ENCODE results near the gene PUM1.

The PUM1 gene

DNA sequence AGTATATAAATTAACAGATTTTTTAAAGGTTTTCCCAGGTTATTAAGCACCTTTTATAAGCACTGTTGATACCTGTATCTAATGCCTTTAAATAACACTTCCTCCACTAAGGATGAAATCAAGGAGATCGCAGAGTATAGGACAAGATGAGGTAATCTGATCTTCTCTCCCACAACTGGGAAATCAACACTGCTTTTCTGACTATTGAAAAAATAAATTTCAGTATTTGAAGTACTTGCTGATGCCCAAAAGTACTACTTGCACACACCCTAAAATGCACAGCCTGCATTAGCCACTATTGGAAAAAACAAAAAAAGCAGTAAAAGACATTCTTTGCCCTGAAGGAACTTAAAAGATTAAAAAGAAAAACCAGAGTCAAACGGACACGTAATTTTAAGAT lies 48.6 kb downstream of the PUM1 start:
- Histone ChIP-seq H3K27ac (ENCODE audit: low read depth, low read length) (no peak overlapping the region), H3K4me1 (ENCODE audit: control insufficient read depth, insufficient read depth, low read length) (peaks cover 11% of the 10 kb centered on the region), H3K9ac (ENCODE audit: low read length) (no peak overlapping the region), H3K27me3 (ENCODE audit: control insufficient read depth, insufficient read depth, low read length) (no peaks in the 10 kb centered on the region), H3K36me3 (ENCODE audit: control insufficient read depth, insufficient read depth, low read length) (no peaks in the 10 kb centered on the region), H3K4me3 (ENCODE audit: low read length) (no peak overlapping the region)

- Histone ChIP-seq H3K4me1 (ENCODE audit: control insufficient read depth, insufficient read depth, low read length) (peaks cover 12% of the 10 kb centered on the region), H3K9ac (ENCODE audit: low read length) (no peak overlapping the region), H3K4me3 (ENCODE audit: low read length) (no peak overlapping the region), H3K27ac (ENCODE audit: low read depth, low read length) (no peak overlapping the region), H3K27me3 (ENCODE audit: control insufficient read depth, insufficient read depth, low read length) (no peaks in the 10 kb centered on the region), H3K36me3 (ENCODE audit: control insufficient read depth, insufficient read depth, low read length) (no peaks in the 10 kb centered on the region)
Observed at GRCh38 chr1:31013187-31013864, 52.2 kb downstream of the PUM1 start.

DNA sequence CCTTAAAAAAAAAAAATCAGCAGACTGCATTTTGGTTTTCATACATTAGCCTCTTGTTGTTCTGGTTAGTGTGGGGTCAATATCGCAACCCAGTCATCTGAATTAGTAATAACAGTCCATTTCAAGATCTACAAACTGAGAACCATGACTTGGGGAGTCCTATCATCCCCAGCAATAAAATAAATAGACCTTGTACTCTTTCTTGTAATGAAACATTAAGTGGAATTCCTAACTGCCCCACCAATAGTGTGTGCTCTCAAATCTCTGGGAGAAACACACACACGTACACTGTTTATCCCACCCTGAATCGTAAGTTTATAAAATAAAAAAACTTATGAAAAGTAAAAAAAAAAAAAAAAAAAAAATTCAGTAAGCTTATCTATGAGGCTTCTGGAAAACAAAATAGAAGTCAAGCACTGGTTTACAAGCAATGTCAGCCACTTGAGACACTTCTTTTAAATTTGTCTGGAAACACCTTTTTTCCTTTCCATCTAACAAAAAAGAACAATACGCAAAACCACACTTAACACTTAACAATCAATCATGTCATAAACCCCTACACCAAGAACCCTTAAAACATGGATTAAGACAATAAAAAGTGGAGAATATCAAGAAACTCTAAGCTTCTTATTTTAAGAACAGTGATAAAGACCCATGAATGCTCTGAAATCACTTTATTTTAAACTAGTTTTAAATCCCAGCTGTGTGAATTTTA lies 53.1 kb downstream of the PUM1 start:
- H3K4me3 ChIP-seq (ENCODE audit: low read length), result no peak overlapping the region
- H3K27ac ChIP-seq (ENCODE audit: low read depth, low read length), result no peak overlapping the region
- no peaks in the 10 kb centered on the region for H3K27me3 ChIP-seq (ENCODE audit: control insufficient read depth, insufficient read depth, low read length)
- H3K9ac ChIP-seq (ENCODE audit: low read length), result no peak overlapping the region
- H3K4me1 ChIP-seq (ENCODE audit: control insufficient read depth, insufficient read depth, low read length), result peaks cover 12% of the 10 kb centered on the region
- no peaks in the 10 kb centered on the region for H3K36me3 ChIP-seq (ENCODE audit: control insufficient read depth, insufficient read depth, low read length)

DNA sequence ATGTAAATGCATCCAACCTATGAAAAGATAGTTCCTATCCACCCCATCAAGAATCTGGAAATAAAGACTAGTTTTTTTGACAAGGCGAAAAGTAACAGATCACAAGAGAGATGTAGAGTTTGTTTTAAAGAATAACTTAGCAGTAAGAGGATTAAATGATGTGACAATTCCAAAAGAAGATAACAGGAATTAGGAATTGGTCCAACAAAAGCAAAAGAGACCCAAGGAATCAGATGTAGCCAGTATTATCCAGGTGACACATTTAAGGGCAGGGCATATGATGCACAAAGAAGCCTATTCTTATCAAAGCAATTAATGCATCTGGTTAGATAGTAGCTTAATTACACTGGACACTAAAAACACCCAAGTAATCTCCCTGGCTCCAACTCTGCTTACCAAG lies 53.8 kb downstream of the PUM1 start:
- H3K36me3 ChIP-seq (ENCODE audit: control insufficient read depth, insufficient read depth, low read length), result peaks cover 2% of the 10 kb centered on the region
- no peak overlapping the region for H3K9ac ChIP-seq (ENCODE audit: low read length)
- no peak overlapping the region for H3K27ac ChIP-seq (ENCODE audit: low read depth, low read length)
- H3K27me3 ChIP-seq (ENCODE audit: control insufficient read depth, insufficient read depth, low read length), result no peaks in the 10 kb centered on the region
- H3K4me3 ChIP-seq (ENCODE audit: low read length), result no peak overlapping the region
- H3K4me1 ChIP-seq (ENCODE audit: control insufficient read depth, insufficient read depth, low read length), result peaks cover 16% of the 10 kb centered on the region

GRCh38 chr1:31010086-31010989 lies 55.2 kb downstream of the PUM1 start:
- Histone ChIP-seq H3K4me1 (ENCODE audit: control insufficient read depth, insufficient read depth, low read length) (peaks cover 16% of the 10 kb centered on the region), H3K4me3 (ENCODE audit: low read length) (no peak overlapping the region), H3K36me3 (ENCODE audit: control insufficient read depth, insufficient read depth, low read length) (peaks cover 11% of the 10 kb centered on the region), H3K27me3 (ENCODE audit: control insufficient read depth, insufficient read depth, low read length) (no peaks in the 10 kb centered on the region), H3K27ac (ENCODE audit: low read depth, low read length) (no peak overlapping the region), H3K9ac (ENCODE audit: low read length) (no peak overlapping the region)

DNA sequence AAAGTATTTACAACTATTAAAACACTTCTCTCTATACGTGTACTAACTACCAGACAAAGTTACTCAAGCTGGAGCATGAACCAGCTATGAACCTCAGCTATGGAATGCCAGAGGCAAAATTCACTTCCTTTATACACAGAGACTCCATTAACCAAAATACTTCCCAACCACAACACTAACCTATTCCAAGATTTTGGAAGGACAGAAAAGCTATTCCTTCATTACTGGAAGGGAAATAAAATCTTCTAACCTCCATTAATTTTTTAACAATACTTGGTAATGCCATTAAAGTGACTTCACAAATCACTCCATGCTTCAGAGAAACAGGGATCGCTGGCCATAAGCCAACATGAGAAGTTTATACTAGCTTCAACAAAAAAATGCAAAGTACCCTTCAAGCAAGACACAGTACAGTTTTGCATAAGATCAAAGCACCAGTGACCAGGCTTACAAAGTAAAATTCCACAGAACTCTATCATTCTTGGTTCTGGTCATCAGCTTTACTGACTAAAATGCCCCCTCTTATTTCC lies 58.0 kb downstream of the PUM1 start:
- H3K27ac ChIP-seq (ENCODE audit: low read depth, low read length), result no peak overlapping the region
- H3K36me3 ChIP-seq (ENCODE audit: control insufficient read depth, insufficient read depth, low read length), result peaks cover 14% of the 10 kb centered on the region
- H3K27me3 ChIP-seq (ENCODE audit: control insufficient read depth, insufficient read depth, low read length), result no peaks in the 10 kb centered on the region
- no peak overlapping the region for H3K9ac ChIP-seq (ENCODE audit: low read length)
- H3K4me3 ChIP-seq (ENCODE audit: low read length), result no peak overlapping the region
- peaks cover 11% of the 10 kb centered on the region for H3K4me1 ChIP-seq (ENCODE audit: control insufficient read depth, insufficient read depth, low read length)

DNA sequence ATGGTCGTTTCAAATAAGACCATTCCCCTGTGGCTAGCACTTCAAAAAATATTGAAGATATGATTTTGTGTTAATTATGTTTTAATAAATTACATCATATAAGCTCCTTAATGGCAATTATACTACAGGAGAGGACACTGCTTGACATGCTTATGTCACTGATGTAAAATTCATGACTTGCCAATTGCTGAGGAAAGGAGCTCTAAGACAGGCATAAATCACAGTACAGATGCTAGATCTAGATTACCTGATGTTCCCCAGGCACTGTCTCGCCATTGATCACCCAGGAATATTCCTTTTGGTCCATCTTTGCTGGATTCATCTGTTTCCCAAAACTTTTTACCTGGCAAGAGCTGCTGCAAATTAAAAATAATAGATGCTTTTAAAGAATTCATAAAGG lies 58.8 kb downstream of the PUM1 start:
- H3K9ac ChIP-seq (ENCODE audit: low read length), result no peak overlapping the region
- no peak overlapping the region for H3K4me3 ChIP-seq (ENCODE audit: low read length)
- no peak overlapping the region for H3K27ac ChIP-seq (ENCODE audit: low read depth, low read length)
- H3K4me1 ChIP-seq (ENCODE audit: control insufficient read depth, insufficient read depth, low read length), result peaks cover 7% of the 10 kb centered on the region
- no peaks in the 10 kb centered on the region for H3K27me3 ChIP-seq (ENCODE audit: control insufficient read depth, insufficient read depth, low read length)
- peaks cover 14% of the 10 kb centered on the region for H3K36me3 ChIP-seq (ENCODE audit: control insufficient read depth, insufficient read depth, low read length)

DNA sequence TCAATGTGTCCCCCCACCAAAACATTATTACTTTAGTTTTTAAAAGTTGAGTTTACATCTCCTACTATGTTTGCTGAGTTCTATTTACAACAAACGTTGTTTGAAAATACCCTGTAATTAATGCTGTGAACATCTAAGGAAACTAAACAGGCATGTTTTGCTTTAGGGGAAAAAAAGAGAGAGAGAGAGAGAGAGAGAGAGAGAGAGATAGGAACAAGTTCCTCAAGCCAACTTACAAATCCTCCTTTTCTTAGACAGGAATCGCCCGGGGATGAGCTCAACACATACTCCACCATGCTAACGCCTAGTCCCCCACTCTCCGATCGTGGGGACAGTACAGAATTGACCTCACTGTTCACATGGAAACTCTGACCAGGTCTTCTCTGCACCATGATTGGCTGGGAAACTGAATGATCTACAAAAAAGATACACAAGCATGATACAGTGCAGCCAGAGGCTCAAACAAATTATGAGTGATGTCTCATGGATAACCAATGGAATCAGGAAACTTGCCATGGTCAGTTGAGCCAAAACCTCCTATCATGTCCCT lies 59.8 kb downstream of the PUM1 start:
- H3K27ac ChIP-seq (ENCODE audit: low read depth, low read length), result no peak overlapping the region
- H3K9ac ChIP-seq (ENCODE audit: low read length), result no peak overlapping the region
- no peaks in the 10 kb centered on the region for H3K27me3 ChIP-seq (ENCODE audit: control insufficient read depth, insufficient read depth, low read length)
- H3K36me3 ChIP-seq (ENCODE audit: control insufficient read depth, insufficient read depth, low read length), result peaks cover 14% of the 10 kb centered on the region
- H3K4me3 ChIP-seq (ENCODE audit: low read length), result no peak overlapping the region
- peaks cover 4% of the 10 kb centered on the region for H3K4me1 ChIP-seq (ENCODE audit: control insufficient read depth, insufficient read depth, low read length)

DNA sequence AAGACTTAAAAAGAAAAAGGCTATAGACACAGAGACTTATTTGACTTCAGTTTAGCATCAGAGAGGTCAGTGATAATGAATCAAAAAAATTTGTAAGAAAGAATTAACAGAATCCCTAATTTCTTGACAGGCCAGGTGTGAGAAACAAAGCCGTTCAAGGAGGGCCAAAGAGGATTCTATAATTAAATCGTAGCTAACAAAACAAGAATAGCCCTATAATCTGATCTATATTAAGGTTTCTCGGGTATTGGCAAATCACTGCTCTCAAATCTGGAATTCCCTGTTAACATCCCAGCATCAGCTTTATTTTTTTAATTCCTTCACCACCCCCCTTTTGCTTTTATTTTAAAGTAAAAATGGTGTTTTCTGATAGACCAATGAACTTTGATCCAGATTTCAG lies 60.3 kb downstream of the PUM1 start:
- no peak overlapping the region for H3K27ac ChIP-seq (ENCODE audit: low read depth, low read length)
- H3K4me1 ChIP-seq (ENCODE audit: control insufficient read depth, insufficient read depth, low read length), result peaks cover 4% of the 10 kb centered on the region
- H3K9ac ChIP-seq (ENCODE audit: low read length), result no peak overlapping the region
- peaks cover 14% of the 10 kb centered on the region for H3K36me3 ChIP-seq (ENCODE audit: control insufficient read depth, insufficient read depth, low read length)
- H3K27me3 ChIP-seq (ENCODE audit: control insufficient read depth, insufficient read depth, low read length), result no peaks in the 10 kb centered on the region
- no peak overlapping the region for H3K4me3 ChIP-seq (ENCODE audit: low read length)

DNA sequence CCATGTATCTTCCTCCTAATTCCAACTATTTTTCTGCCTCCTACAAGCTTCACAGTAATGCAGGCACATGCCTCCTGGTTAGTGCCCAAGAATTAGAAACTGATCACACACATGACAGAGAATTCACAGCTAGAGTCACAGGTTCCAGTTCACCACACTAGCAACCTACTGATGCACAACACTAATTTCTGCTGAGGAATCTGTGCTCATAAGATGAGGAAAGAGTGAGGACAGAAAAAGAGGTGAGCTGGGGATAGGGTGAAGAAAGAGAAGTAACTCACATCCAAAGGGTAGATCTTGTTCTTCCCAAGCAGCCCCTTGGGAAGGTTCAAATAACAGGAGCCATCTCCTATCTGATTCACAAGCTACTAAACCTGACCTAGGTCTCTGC lies 61.3 kb downstream of the PUM1 start:
- H3K4me3 ChIP-seq (ENCODE audit: low read length), result no peak overlapping the region
- H3K9ac ChIP-seq (ENCODE audit: low read length), result no peak overlapping the region
- peaks cover 14% of the 10 kb centered on the region for H3K36me3 ChIP-seq (ENCODE audit: control insufficient read depth, insufficient read depth, low read length)
- H3K4me1 ChIP-seq (ENCODE audit: control insufficient read depth, insufficient read depth, low read length), result peaks cover 4% of the 10 kb centered on the region
- H3K27ac ChIP-seq (ENCODE audit: low read depth, low read length), result no peak overlapping the region
- no peaks in the 10 kb centered on the region for H3K27me3 ChIP-seq (ENCODE audit: control insufficient read depth, insufficient read depth, low read length)

DNA sequence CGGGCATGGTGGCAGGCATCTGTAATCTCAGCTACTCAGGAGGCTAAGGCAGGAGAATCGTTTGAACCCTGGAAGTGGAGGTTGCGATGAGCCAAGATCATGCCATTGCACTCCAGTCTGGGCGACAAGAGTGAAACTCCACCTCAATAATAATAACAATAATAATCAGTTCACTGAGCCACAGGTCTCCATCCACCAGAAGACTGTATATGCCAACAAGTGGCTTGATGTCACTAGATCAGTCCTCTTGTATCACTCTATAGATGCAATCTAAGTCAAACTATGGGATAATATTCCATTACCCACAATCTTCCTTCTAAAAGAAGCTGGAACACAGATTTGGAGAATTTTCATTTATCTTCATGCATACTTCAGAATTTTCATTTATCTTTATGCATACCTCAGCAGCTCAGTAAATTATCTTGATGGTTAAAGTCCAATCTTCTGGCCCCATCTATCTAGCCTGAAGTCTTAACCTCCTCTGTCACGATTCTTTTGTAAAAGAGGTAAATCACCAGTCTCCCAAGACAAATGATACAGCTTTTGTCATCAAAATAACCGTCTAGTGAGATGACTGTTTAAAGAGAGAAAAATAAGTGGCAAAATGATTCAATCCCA lies 61.8 kb downstream of the PUM1 start:
- H3K4me1 ChIP-seq (ENCODE audit: control insufficient read depth, insufficient read depth, low read length), result peaks cover 4% of the 10 kb centered on the region
- no peak overlapping the region for H3K27ac ChIP-seq (ENCODE audit: low read depth, low read length)
- H3K4me3 ChIP-seq (ENCODE audit: low read length), result no peak overlapping the region
- peaks cover 14% of the 10 kb centered on the region for H3K36me3 ChIP-seq (ENCODE audit: control insufficient read depth, insufficient read depth, low read length)
- no peak overlapping the region for H3K9ac ChIP-seq (ENCODE audit: low read length)
- H3K27me3 ChIP-seq (ENCODE audit: control insufficient read depth, insufficient read depth, low read length), result no peaks in the 10 kb centered on the region

GRCh38 chr1:31000301-31000700 lies 65.2 kb downstream of the PUM1 start:
- Histone ChIP-seq H3K4me3 (ENCODE audit: low read length) (no peak overlapping the region), H3K4me1 (ENCODE audit: control insufficient read depth, insufficient read depth, low read length) (peaks cover 3% of the 10 kb centered on the region), H3K36me3 (ENCODE audit: control insufficient read depth, insufficient read depth, low read length) (peaks cover 6% of the 10 kb centered on the region)

More at GRCh38 chr1:31000301-31000700, 65.2 kb downstream of the PUM1 start:
- Histone ChIP-seq H3K9ac (ENCODE audit: low read length) (no peak overlapping the region), H3K27ac (ENCODE audit: low read depth, low read length) (no peak overlapping the region), H3K27me3 (ENCODE audit: control insufficient read depth, insufficient read depth, low read length) (no peaks in the 10 kb centered on the region)

Data from rectal smooth muscle tissue (tissue), 1 donor.